DMS79 treated with DMSO at 0.1 percent for 48 hours (cell line): ENCODE results near the gene DNAJB5.
"Not testable (repeated sequence)": the region's sequence is repeated elsewhere in the genome, so short reads cannot be mapped to it uniquely, and the experiment has no call there.

Experiments used
- DNase-seq: peaks from one replicate; lab custom pipeline; 2025; lab: John Stamatoyannopoulos, UW

DNAJB5 gene

GRCh38 chr9:35000535-35001284, 11.2 kb downstream of the DNAJB5 start:
- no peak for DNase-seq

DNA sequence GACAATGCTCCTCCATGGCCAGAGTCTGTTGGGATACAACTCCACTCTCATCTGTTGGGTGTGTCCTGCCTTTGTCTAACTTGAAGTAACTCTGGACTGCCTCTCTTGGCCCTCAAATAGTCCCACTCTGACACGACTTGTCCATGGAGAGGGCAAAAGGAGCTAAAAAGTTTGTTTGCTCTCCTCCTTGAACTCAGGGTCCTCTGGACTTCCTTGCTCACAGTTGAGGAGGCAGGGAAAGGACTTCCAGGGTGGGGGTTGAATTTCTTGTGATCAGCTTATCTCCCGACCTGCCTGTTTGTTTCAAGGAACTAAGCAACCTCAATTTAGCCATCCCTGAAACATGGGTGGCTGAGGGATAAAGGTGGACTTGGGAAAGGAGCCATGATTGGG, 11.7 kb downstream of the DNAJB5 start:
- DNase-seq = no peak

DNA sequence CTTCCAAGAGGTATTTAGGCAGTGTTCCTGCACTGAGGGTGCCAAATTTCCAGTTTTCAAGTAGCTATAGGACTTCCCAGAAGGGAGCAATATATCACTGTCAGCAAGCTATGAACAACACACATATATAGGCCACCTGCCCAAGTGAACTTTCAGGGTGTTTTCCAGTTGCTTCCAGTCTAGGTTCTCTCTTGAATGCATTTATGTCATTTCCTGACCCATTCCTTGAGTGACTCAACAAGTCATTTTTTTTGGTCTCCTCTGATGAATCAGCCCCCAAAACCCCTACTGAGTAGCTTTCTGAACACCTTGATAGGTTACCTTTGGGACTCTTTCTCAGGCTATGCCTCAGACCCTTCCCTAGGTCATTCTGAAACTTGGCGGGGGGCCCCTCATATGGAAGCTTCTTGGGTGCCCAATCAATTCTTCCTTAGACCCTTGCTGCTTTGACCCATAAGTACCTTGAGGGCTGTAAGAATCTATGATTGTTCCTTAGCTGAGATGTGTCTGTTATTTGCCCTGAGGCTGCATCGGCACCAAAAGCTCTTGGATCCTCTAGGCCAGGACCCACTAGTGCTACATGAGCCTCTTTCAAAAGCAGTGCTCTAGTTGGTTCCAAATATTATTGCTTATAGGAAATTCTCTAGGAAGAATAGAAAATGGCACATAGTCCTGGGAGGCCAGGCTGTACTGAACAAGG, 12.4 kb downstream of the DNAJB5 start:
- no peak for DNase-seq

- DNase-seq = no peak
These were observed 13.1 kb downstream of the DNAJB5 start for GRCh38 chr9:35002623-35003022.

- DNase-seq = not testable (repeated sequence)
These were observed 14.8 kb downstream of the DNAJB5 start for GRCh38 chr9:35004299-35004698.

DNA sequence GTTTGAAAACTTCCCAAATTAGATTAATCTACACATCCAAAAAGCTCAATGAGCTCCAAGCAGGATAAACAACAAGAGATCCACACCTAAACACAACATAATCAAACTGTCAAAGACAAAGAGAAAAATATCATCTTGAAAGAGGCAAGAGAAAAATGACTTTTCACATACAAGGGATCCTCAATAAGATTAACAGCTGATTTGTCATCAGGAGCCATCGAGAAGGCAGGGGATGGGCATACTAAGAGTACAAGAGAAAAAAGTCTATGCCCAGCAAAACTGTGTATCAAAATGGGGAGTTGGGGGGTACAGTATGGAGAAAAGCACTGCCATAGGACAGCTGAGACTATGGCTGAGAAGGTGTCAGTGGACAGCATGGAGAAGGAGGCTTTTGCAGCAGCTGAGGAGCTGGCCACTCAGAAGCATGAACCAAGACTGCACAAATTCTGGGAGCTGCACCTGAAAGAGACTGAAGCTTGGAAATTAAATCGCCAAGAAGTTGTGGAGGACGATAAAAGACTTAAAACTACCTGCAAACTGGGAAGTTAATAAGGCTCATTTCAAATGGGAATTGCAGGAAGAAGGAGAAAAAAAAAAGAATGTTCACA, 20.9 kb downstream of the DNAJB5 start:
- no peak for DNase-seq

DNA sequence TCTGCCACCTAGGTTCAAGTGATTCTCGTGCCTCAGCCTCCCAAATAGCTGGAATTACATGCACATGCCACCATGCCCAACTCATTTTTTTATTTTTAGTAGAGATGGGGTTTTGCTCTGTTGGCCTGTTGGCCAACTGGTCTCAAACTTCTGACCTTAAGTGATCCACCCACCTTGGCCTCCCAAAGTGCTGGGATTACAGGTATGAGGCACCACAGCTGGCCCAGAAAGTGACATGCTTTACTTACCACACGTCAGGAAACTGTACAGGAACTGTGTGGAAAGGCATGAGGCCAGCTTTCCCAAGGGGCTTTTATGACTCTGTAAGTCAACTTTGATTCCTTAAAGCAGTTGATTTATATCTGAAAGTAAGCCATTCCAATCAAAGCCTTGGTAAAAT, 25.0 kb downstream of the DNAJB5 start:
- DNase-seq = no peak

DNA sequence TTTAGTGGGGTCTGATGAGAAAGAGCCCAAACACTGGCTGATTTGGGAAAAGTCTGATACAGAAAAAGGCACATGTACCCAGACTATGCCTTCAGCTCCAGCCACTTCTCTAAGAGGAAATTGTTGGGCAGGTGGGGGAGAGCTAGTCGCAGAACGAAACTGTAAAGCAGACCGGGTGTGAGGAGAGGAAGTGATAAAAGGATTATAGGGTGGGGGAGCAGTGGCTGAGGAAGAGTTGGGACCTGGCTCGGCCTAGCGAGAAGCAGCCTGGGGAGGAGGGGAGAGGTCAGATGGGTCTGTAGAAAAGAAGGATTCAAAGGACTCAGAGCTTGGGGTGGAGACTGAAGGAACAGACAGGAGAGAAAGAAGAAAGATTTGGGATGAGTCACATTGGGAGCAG, 33.9 kb downstream of the DNAJB5 start:
- DNase-seq = not testable (repeated sequence)

DNA sequence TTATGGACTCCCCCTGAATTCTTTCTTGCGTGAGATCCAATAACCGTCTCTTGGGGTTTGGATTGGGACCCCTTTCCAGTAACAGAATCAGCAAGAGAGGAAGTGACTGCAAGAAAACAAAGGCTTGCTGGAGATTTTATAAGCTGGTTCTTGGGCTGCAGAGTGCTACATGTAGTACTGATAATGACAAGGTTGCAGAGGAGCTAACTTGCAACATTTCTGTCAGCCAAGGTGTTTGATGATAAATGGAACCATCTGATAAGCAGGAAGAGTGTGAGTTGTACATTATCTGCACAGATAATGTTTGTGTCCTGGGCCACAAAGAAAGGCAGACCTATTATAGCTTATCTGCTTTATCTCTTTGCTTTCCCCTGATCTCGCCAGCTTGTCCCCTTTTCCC, 37.1 kb downstream of the DNAJB5 start:
- DNase-seq = no peak

DNA sequence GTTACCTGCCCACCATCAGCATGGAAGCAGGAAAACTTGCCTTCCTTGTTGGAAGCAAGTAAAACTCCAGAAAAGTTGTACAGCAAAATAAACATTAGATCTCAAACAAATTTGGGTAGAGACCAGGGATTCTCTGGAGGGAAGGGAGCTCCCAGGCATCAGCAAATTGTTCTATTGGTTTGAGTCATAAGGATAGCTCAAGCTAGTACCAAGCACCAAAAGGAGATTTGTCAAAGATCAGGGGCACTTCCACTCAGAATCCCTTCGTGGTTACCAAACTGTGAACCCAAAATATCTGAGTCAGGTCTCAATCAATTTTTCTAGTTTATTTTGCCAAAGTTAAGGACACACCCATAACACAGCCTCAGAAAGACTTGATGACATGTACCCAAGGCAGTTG, 37.8 kb downstream of the DNAJB5 start:
- no peak for DNase-seq

DNA sequence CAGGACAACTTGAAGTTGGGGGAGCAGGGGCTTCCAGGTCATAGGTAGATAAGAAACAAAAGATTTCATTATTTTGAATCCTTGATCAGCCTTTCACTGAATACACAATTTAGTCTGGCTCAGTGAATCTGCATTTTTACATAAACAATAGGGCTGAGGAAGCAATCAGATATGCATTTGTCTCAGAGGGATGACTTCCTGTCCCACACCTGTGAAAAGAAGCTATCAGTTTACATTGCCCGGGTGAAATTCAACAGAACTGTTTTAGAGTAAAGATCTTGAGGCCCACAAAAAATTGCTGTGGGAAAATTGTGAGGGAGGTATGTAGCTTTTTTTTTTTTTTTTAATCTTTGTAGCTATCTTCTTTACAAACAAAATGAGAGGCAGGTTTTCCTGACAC, 38.3 kb downstream of the DNAJB5 start:
- DNase-seq = no peak

DNA sequence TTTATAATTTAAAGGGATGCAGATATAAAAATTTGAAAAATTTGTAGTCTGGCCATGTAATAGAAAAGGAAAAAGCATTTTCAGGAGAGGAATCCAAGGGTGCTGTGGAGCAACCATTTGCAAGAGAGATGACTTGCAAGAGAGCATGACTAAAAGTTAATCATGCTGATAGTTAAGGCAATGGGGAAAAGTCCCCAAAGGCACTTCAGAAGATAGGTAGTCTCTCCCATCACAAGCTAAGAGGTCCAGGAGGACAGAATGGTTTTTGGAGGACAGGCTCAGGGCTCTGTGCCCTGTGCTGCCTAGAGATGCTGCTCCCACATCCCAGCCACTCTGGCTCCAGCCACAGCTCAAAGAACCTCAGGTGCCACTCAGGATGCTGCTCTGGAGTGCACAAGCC, 38.8 kb downstream of the DNAJB5 start:
- DNase-seq = no peak

DNA sequence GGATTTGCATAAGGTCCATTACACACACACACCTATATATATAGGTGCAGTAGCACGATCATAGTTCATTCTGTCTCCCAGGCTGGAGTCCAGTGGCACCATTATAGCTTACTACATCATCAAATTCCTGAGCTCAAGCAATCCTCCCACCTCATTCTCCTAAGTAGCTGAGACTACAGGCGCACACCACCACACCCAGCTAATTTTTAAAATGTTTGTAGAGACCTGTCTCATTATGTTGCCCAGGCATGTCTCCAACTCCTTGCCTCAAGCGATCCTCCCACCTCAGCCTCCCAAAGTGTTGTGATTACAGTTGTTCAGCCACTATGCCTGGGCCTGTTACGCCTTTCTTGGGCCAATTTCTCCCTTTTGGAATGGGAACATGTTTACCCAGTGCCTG, 39.7 kb downstream of the DNAJB5 start:
- DNase-seq = no peak

DNA sequence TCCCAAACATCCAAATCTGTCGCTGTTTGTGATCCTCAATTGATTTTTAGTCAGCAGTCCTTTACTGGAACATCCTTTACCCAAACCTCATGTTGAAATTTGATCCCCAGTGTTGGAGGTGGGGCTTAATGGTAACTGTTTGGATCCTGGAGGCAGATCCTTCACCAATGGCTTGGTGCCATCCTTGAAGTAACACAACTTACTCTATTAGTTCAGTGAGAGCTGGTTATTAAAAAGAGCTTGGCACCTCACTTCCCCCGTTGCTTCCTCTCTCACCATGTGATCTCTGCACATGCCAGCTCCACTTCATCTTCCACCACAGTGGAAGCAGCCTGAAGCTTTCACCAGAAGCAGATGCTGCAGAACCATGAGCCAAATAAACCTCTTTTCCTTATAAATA, 40.3 kb downstream of the DNAJB5 start:
- no peak for DNase-seq

GRCh38 chr9:35033101-35033500, 43.6 kb downstream of the DNAJB5 start:
- DNase-seq = no peak

DNA sequence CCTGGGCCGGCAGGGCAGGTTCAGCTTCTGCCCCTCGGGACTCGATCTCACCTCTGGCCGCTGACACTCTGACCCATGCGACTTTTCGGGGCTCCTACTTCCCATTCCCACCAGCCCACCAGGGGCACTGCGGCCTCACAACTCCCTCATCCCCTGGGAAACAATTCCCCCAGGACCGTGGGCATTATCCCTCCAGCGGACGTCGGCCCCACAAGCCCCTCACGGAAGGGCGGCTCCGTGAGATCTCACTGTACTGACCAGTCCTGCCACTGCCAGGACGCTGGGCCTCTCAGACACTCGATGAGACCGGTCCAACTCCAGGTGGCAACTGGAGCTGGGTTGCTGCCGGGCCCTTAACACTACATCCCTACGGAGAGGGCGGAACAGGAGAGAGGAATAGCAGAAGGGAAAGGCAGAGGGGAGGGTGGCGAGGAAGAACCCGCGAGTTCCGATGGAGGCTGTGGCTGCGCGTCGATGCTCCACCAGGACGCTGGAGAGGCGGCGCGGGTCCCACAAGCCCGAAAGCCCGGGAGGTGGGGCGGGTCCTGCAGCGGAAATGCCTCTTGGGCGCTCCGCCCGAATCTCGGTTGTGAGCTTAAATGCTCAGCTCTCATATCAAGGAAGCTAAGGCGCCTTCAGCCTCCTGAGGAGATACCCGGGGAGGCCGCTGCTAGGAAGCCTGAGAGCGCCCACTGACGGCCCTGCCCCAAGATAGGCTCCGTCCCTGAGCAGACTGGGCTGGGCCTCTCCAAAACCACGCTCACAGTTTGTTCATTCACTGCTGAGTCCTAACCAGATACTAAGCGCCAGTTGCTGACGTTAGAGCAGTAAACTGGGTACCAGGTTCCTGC, 46.5 kb downstream of the DNAJB5 start:
- peak; percentile 75 for DNase-seq

- DNase-seq = no peak
These were observed 52.6 kb downstream of the DNAJB5 start for GRCh38 chr9:35042081-35042604.

DNA sequence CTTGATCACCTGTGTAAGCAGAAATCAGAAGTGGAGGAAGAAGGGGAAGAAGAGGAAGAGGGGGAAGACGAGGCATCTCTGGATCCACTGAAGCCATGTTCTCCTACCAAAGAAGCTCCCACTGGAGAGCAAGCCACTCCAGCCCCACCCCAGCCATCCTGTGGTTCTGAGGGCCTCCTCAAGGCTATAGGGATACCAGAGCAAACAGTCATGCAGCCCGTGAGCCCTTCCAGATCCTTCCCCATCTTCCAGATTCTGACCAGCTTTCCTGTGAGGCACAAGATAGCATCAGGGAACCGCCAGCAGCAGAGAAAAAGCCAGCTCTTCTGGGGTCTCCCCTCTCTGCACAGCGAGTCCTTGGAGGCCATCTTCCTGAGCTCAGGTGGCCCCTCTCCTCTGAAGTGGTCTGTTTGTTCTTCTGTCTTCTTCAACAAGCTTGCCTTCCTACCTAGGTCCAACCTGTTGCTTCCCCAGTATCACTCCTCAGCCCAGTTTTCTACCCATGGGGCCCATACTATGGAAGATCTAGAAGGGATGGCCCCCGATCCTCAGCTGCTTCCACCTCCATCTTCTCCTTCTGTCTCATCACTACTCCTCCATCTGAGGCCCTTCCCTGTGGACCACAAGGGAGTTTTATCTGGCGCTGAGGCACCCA, 53.5 kb downstream of the DNAJB5 start:
- DNase-seq = no peak

- DNase-seq = no peak
These were observed 54.5 kb downstream of the DNAJB5 start for GRCh38 chr9:35044071-35044470.
